HG03135 (cell line): Measurements from ENCODE around the gene ALDH3B1.

Experiments
- ATAC-seq: cut with Tn5 transposase; IDR thresholded peaks from one replicate; pipeline ENCODE4 v1.9.1; 2021; ENCODE audit warnings: mild to moderate bottlenecking, moderate library complexity; ENCODE audit not compliant: unreplicated experiment

Gene ALDH3B1

DNA sequence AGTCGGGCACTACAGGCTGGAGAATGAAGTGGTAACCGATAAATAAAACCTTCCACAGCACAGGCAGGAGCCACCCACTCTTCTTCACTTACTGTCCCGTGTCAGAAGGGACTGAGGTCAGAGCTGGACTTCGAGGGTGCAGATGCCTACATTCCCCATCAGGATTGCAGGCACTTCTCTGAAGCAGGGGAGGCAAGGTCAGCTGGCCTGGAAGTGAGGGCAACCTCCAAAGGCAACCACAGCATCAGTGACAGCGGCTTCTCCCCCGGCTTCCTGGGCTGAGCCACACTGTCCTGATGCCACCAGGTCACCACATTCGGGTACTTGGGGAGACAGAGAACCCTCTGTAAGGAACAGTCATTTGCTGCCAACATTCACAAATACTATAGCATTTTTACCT is 51.4 kb downstream of the ALDH3B1 start:
- ATAC-seq, result no peak

DNA sequence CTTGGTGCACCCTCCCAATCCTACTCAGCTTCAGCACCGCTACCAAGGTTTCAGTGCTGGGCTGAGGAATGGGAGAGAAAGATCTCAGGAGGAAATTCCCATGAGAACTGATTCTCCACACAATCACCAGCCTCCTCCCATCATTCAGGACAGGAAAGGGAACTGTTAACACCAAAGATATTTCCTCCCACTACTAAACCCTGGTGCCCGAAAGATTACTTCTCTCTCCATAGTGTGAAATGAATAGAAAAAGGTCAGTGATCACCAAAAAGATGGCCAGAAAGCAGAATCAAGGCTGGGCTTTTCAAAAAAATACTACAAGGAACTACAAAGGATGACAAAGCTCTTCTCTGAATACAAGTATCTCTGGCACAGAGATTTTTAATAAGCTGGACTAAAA is 54.8 kb downstream of the ALDH3B1 start:
- ATAC-seq, result no peak

DNA sequence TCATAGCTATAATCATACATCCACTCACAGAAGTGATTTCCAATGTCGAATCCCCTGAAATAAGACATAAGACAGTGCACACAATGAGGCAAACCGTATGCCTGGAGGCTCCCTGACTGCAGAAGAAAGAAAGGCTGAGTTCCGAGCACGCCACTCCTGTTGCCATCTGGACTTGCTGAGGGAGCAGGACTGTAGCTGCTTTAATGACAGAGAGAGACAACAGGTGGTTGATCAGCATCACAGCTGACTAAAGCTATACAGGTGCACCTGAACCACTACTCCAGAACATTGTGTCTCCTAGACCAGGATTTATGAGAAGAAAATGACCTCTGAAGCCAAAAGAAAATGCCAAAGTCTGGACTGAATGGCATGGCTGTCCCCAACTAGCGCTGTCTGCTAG is 55.7 kb downstream of the ALDH3B1 start:
- no peak for ATAC-seq

DNA sequence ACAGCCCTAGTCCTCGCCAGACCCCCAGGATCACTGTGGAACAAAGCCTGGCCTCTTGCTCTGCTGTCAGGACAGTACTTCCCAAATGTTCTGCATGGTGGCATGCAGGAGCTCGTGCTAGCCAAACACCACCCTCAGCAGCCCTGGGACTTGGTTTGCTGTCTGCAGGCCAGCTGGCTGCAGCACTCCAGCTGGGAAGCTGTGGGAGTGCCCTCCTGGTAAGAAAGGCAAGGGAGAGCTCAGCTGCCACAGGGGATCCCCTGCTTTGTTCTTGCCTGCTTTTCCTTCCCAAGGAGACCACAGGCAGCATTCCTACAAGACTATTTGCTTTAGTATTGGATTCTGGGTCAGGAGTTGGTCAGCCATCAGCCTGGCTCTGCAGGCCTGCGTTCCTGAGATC is 56.6 kb downstream of the ALDH3B1 start:
- ATAC-seq, result no peak

DNA sequence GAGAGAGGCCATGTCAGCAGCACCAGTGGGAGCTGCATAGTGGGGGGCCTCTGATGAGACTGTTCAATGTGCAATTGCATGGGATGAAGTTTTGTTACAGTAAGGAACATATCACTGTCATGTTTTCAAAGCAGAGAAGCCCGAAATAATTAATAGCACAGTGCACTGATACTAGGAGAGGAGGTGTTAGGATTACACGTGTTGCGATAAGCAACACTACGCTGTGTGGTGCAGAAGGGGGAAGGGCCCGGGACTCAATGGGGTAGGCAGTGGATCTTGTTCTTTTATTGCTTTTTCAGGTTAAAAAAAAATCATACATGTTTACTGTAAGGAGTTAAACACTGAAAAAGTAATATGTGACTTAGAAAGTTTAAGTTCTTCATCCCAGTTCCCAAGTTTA is 57.9 kb downstream of the ALDH3B1 start:
- ATAC-seq, result no peak

DNA sequence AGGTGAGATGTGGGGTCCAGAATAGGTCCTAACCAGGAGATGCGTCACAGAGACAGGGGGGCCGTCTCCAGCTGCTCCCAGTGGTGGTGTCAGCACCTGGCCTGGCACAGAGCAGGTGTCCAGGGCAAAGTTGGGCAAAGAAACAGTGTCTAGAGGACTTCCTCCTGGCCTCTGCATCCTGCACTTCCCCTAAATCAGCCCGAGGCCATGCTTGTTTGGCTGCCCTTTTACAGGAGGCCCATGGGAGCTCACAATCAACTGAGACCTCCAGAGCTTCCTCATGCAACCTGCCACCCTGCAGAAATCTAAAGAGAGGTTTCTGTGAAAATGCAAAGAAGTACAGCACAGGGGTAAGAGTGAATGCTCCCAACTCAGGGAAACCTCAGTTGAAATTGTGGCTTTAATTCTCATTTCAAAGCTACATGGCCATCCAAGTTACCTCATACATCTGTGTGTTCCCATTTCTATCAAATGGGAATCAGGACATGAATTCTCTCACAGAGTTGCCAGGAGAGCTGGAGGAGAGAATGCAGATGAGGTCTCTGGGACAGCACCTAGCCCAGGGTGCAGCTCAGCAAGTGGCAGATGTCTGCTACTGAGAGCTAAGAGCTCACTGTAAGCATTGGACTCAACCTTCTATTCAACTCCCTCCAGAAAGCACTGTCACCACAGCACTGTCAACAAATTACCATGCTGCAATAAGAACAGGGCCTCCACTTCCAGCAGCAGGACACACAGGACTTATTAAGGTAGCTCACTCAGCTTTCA is 61.3 kb downstream of the ALDH3B1 start:
- no peak for ATAC-seq

DNA sequence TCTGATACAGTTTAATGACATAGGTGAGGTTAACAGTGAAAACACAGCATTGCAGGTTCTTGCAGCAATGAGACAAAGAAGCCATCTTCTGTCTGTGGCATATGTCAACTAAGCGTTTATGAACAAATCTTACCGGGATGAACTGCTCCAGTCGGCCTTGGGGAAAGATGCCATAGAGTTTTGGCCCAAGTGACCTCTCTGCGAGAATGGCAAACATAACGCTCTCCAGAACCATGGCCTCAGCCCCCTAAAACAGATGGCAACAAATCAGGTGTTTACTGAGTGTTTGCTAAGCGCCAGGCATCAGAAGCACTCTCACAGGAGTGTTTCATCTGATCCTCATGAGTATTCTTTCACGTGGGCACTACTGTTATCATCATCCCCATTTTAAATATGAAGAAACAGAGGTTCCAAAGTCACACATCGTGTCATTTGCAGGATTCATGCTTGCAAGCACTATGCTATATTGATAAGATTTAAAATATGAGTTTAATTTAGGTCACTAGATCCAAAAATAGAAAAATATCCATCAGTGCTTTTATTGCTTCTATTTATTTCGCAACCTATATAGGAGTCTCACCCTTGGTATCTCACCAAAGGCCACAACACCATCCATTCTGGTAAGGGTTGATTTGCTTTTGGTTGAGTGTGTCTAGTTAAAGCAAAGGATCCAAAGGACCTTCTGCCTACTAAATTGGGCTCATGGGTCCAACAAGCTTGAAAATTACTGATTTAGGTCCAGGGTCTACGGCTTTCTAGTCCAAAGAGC is 64.6 kb downstream of the ALDH3B1 start:
- ATAC-seq, result no peak

DNA sequence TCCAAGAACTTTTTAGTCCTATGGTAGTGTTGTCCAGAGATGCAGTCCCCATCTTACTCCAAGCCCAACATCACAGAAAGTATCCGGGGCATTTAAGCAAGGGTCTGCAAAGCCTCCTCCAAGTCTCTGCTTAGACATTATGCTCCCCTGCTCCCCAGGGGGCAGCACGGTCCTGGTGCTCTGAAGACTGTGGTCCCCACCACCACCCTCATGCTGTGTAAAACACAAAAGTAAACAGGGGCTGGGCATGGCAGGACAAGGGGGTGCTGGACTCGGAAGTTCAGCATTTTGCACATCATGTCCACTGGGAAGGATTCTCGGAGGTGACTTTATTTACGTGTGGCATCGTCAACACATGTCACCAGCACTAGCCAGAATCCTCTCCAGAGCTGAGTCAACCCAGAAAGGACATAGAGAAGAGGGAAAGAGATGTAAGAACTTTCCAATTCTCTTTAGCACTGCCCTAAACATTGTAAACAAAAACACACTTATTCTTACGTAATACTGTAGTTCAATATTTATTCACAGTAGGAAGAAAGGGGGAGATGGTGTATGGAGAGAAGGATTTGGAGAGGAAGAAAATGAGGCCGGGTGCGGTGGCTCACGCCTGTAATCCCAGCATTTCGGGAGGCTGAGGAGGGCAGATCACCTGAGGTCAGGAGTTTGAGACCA is 66.4 kb downstream of the ALDH3B1 start:
- no peak for ATAC-seq

DNA sequence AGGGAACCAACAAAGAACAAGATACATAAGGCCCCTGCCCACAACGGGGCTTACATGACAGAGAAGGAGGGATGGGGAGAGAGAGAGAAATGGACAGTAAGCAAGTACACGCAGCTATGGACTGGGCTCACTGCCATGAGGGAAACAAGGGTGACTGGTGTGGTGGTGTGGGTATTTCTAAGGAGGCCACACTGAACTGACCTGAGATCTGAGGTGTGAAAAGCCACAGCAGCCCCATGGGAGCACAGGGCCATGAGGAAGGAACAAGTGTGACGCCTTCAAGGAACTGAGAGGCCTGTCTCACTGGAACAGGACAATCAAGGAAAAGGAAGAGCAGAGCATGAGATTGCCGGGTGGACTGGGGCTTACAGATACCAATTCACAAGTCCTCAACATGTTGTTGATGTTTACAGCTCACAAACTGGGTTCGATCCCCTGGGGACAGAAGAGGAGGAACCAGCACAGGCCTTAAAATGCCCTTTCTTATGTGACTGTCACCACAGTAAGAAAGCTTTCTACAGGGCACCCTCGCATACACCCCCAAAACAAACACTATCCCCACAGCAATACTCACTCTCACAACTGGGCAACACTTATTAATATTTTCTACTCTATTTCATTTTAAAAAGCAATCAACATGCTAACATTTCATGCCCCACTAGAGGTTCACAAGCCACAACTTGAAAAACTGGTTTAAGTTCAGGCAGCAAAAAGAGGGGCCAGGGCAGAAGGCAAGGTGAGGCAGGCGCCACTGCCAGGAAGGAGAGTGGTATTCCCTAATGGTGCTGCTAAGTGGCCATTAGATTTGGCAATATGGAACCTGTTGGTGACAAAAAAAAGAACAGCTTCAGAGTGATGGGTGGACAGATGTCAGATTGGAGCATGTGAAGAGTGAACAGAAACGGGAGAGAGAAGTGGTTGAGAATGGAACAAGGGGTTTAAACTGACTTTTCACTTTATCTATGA is 67.8 kb downstream of the ALDH3B1 start:
- no peak for ATAC-seq
